ENCODE data around the gene LGR6.

LGR6 gene

GRCh38 chr1:202355944-202356553, 162.4 kb downstream of the LGR6 start:
- Histone ChIP-seq H3K9me3 (replicated peaks in 1 of 11) (no peaks in the 10 kb centered on the region; a peak in 1 of 22 replicates), H3K4me1 (peaks cover 0 to 9% (median 0%) of the 10 kb centered on the region in 10 experiments; a peak in 2 of 20 replicates), H3K36me3 (no peaks in the 10 kb centered on the region), H3K27me3 (no peaks in the 10 kb centered on the region), H3K27ac (no peak overlapping the region), H4K20me1 (peaks cover 0 to 44% (median 0%) of the 10 kb centered on the region in 11 experiments; a peak in 4 of 22 replicates), H3K4me2 (no peak overlapping the region), H3K9ac (no peak overlapping the region), H3K4me3 (no peak overlapping the region)
- no peak for TF ChIP-seq Cebpa-rat (IDR thresholded peaks at IDR 0.05)

GRCh38 chr1:202357506-202357905, 163.9 kb downstream of the LGR6 start:
- peaks cover 0 to 49% (median 0%) of the 10 kb centered on the region in 11 experiments; a peak in 4 of 22 replicates for H4K20me1 ChIP-seq
- TF ChIP-seq Cebpa-rat (IDR thresholded peaks at IDR 0.05): no peak
- no peak overlapping the region for H3K4me2 ChIP-seq
- no peak overlapping the region for H3K9ac ChIP-seq
- peaks cover 0 to 9% (median 0%) of the 10 kb centered on the region in 10 experiments; a peak in 2 of 20 replicates for H3K4me1 ChIP-seq
- H3K27me3 ChIP-seq: no peaks in the 10 kb centered on the region
- H3K4me3 ChIP-seq: no peak overlapping the region
- H3K27ac ChIP-seq: no peak overlapping the region
- no peaks in the 10 kb centered on the region for H3K36me3 ChIP-seq
- H3K9me3 ChIP-seq (replicated peaks in 1 of 11): no peaks in the 10 kb centered on the region; a peak in 1 of 22 replicates

GRCh38 chr1:202361224-202361623, 167.6 kb downstream of the LGR6 start:
- H3K4me1 ChIP-seq: peaks cover 0 to 11% (median 7%) of the 10 kb centered on the region in 10 experiments; a peak in 8 of 20 replicates
- H3K27me3 ChIP-seq: no peaks in the 10 kb centered on the region
- H3K36me3 ChIP-seq: no peaks in the 10 kb centered on the region
- TF ChIP-seq Cebpa-rat (IDR thresholded peaks at IDR 0.05): no peak
- no peak overlapping the region for H3K27ac ChIP-seq
- peaks cover 0 to 32% (median 0%) of the 10 kb centered on the region in 11 experiments; a peak in 4 of 22 replicates for H4K20me1 ChIP-seq
- no peak overlapping the region for H3K4me3 ChIP-seq
- H3K9ac ChIP-seq: no peak overlapping the region
- H3K4me2 ChIP-seq: no peak overlapping the region
- no peaks in the 10 kb centered on the region; a peak in 1 of 22 replicates for H3K9me3 ChIP-seq (replicated peaks in 1 of 11)

- Histone ChIP-seq H3K9ac (no peak overlapping the region), H3K4me2 (no peak overlapping the region), H3K27me3 (no peaks in the 10 kb centered on the region), H3K4me1 (peaks cover 0 to 11% (median 7%) of the 10 kb centered on the region in 10 experiments; a peak in 8 of 20 replicates), H3K36me3 (no peaks in the 10 kb centered on the region), H4K20me1 (peaks cover 0 to 28% (median 0%) of the 10 kb centered on the region in 11 experiments; a peak in 4 of 22 replicates), H3K9me3 (replicated peaks in 1 of 11) (no peaks in the 10 kb centered on the region; a peak in 1 of 22 replicates), H3K4me3 (no peak overlapping the region), H3K27ac (no peak overlapping the region)
- TF ChIP-seq Cebpa-rat (IDR thresholded peaks at IDR 0.05): no peak
Measured at GRCh38 chr1:202361701-202362100, 168.1 kb downstream of the LGR6 start.

DNA sequence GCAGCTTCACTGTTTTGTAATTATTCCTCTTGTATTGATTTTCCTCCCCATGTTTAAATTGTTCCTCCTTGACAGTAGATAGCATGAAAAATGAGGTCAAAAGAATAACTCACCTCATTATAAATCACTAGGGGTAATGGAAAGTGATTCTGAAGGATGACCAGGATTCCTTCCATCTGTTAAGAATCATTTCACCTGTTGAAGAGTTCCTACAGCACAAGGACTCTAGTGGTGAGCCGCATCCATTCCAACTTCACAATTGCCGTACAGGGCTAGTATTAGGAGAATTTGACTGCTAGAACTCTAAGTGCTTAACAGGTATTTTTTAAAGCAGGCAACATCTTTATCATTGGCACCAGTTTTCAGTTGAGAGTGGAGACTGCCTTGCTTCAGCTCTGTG, 168.6 kb downstream of the LGR6 start:
- no peaks in the 10 kb centered on the region; a peak in 1 of 22 replicates for H3K9me3 ChIP-seq (replicated peaks in 1 of 11)
- H3K4me1 ChIP-seq: peaks cover 0 to 11% (median 7%) of the 10 kb centered on the region in 10 experiments; a peak in 8 of 20 replicates
- H3K4me3 ChIP-seq: no peak overlapping the region
- no peaks in the 10 kb centered on the region for H3K27me3 ChIP-seq
- H3K4me2 ChIP-seq: no peak overlapping the region
- H3K36me3 ChIP-seq: no peaks in the 10 kb centered on the region
- H3K27ac ChIP-seq: no peak overlapping the region
- peaks cover 0 to 30% (median 0%) of the 10 kb centered on the region in 11 experiments; a peak in 4 of 22 replicates for H4K20me1 ChIP-seq
- no peak overlapping the region for H3K9ac ChIP-seq
- no peak for TF ChIP-seq Cebpa-rat (IDR thresholded peaks at IDR 0.05)

DNA sequence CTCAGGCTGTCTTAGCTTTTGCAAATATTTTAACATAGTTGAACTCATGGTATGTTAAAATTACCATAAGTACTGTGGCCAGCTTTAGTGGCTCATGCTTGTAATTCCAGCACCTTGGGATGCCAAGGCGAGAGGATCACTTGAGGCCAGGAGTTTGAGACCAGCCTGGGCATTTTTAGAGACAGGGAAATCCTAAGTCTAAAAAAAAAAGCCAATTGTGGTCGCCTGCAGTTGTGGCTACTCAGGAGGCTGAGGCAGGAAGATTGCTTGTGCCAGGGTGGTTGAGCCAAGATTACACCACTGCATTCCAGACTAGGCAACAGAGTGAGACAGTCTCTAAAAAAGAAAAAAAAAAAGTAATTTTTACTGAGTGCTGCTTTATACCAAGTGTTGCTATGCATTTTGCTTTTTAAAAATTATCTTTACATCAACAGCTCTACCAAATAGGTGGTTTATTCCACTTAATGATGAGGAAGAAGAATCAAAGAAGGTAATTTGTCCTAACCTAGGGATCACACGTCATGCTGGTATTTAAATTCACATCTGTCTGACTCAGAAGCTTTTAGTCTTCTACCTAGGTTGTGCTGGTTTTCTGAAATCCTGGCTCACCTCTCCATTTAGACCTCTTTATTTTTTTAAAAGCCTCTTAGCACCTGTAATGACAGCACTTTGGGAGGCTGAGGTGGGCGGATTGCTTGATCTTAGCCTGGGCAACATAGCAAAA, 171.7 kb downstream of the LGR6 start:
- no peak overlapping the region for H3K9ac ChIP-seq

DNA sequence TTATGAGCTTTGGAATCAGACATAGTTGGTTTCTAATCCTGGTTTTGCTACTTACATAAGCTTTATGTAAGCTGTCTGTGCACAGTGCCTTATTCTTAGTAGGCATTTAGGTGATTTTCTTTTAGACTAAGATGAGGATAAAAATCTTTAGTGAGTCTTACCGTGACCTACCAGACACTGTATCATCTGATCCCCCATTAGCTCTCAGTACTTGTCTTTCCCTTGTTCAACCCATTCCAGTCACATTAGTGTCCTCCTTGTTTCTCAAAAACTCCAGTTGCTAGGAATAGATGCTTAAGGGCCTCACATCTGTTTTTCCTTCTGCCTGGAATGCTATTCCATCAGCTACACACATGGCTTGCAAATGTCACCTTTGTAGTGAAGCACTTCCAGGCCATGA, 173.7 kb downstream of the LGR6 start:
- H3K27me3 ChIP-seq: no peaks in the 10 kb centered on the region
- TF ChIP-seq Cebpa-rat (IDR thresholded peaks at IDR 0.05): no peak
- no peaks in the 10 kb centered on the region for H3K9me3 ChIP-seq (replicated peaks in 1 of 11)
- H3K36me3 ChIP-seq: no peaks in the 10 kb centered on the region
- H3K27ac ChIP-seq: no peak overlapping the region
- peaks cover 0 to 20% (median 0%) of the 10 kb centered on the region in 11 experiments; a peak in 4 of 22 replicates for H4K20me1 ChIP-seq
- no peak overlapping the region for H3K9ac ChIP-seq
- no peak overlapping the region for H3K4me2 ChIP-seq
- no peak overlapping the region for H3K4me3 ChIP-seq
- peaks cover 0 to 11% (median 7%) of the 10 kb centered on the region in 10 experiments; a peak in 8 of 20 replicates for H3K4me1 ChIP-seq

More for the DNA sequence above, 171.7 kb downstream of the LGR6 start:
- Histone ChIP-seq H3K4me2 (peak overlapping the region in 4 of 11 experiments; percentile 1 to 18 (median 6); a peak in 3 of 22 replicates), H3K27me3 (no peaks in the 10 kb centered on the region), H3K9me3 (replicated peaks in 1 of 11) (no peaks in the 10 kb centered on the region; a peak in 1 of 22 replicates), H4K20me1 (peaks cover 0 to 30% (median 0%) of the 10 kb centered on the region in 11 experiments; a peak in 4 of 22 replicates), H3K36me3 (no peaks in the 10 kb centered on the region), H3K27ac (no peak overlapping the region), H3K4me3 (no peak overlapping the region), H3K4me1 (peaks cover 0 to 11% (median 7%) of the 10 kb centered on the region in 10 experiments; a peak in 8 of 20 replicates)
- TF ChIP-seq Cebpa-rat (IDR thresholded peaks at IDR 0.05): no peak
